SK-N-SH (cell line): ENCODE data around the gene IAH1. TPM values are rescaled to one million over a fixed set of nuclear protein-coding genes. Genes with fewer than 3 reads are reported as not detected.

Experiments
- CTCF ChIA-PET: fragments of 300-600, 350-600 bp; formaldehyde crosslinking; extraction: SDS; loops from one replicate; lab custom pipeline; 2021; lab: Yijun Ruan, JAX
- POLR2A ChIA-PET: fragments of 350-600 bp; sonication (Branson Sonifier 250); formaldehyde crosslinking; extraction: SDS; loops from one replicate; lab custom pipeline; 2020; ENCODE audit warnings: antibody characterized with exemption, inconsistent platforms; lab: Yijun Ruan, JAX
- DNase-seq: peaks from one replicate; pipeline ENCODE4 v3.0.0; 2012
- H2AFZ ChIP-seq: fragments of 200-600 bp; sonication (generic); 2 replicates; pipeline ENCODE4 v1.8.1; 2016; ENCODE audit warnings: antibody characterized with exemption, mild to moderate bottlenecking, low read depth
- H3F3A ChIP-seq: fragments of 200-600 bp; sonication (generic); replicated peaks from 2 replicates; pipeline ENCODE3; 2016; ENCODE audit warnings: antibody characterized with exemption, mild to moderate bottlenecking; ENCODE audit not compliant: insufficient read depth
- H3K27ac ChIP-seq, 2 experiments: fragments of 200-500 bp in 1 of 2; fragments of 200-600 bp in 1 of 2; sonication (Bioruptor generic) in 1 of 2; sonication (generic), shearing (Covaris generic) in 1 of 2; 2 replicates each; pipeline versions ENCODE4 v1.5.1 to v1.6.1; 2014 to 2016; ENCODE audit warnings: low read depth in 2 of 2, inconsistent platforms in 1 of 2, low read length in 1 of 2, mild to moderate bottlenecking in 1 of 2, mixed read lengths in 1 of 2
- H3K27me3 ChIP-seq: fragments of 200-600 bp; sonication (generic), shearing (Covaris generic); 2 replicates; pipeline ENCODE4 v1.6.1; 2016; ENCODE audit warnings: mixed run types; ENCODE audit not compliant: insufficient read depth
- H3K36me3 ChIP-seq, 2 experiments: fragments of 200-500 bp in 1 of 2; fragments of 200-600 bp in 1 of 2; sonication (Bioruptor generic) in 1 of 2; sonication (generic) in 1 of 2; replicated peaks in 1 of 2; 2 replicates each; pipeline versions ENCODE3 to v1.5.1; 2014 to 2016; ENCODE audit warnings: low read length in 1 of 2, mild to moderate bottlenecking in 1 of 2; ENCODE audit not compliant: insufficient read depth in 2 of 2, control insufficient read depth in 1 of 2
- H3K4me1 ChIP-seq, 2 experiments: fragments of 200-500 bp in 1 of 2; fragments of 200-600 bp in 1 of 2; sonication (Bioruptor generic) in 1 of 2; sonication (generic), shearing (Covaris generic) in 1 of 2; 2 replicates each; pipeline versions ENCODE4 v1.5.1 to v1.6.1; 2014 to 2016; ENCODE audit warnings: low read depth in 1 of 2, low read length in 1 of 2, mixed run types in 1 of 2; ENCODE audit not compliant: insufficient read depth in 2 of 2, control insufficient read depth in 1 of 2
- H3K4me2 ChIP-seq: fragments of 200-600 bp; sonication (generic), shearing (Covaris generic); 2 replicates; pipeline ENCODE4 v1.6.1; 2017; ENCODE audit warnings: mixed run types
- H3K4me3 ChIP-seq, 2 experiments: fragments of 200-500 bp in 1 of 2; fragments of 200-600 bp in 1 of 2; sonication (Bioruptor generic) in 1 of 2; sonication (generic), shearing (Covaris generic) in 1 of 2; 2 replicates each; pipeline versions ENCODE4 v1.5.1 to v1.8.1; 2014 to 2016; ENCODE audit warnings: low read depth in 2 of 2, inconsistent platforms in 1 of 2, low read length in 1 of 2, mild to moderate bottlenecking in 1 of 2, mixed read lengths in 1 of 2, moderate library complexity in 1 of 2
- H3K79me2 ChIP-seq: fragments of 200-600 bp; sonication (generic); 2 replicates; pipeline ENCODE4 v1.8.1; 2017; ENCODE audit warnings: mild to moderate bottlenecking; ENCODE audit not compliant: insufficient read depth
- H3K9ac ChIP-seq: fragments of 200-600 bp; sonication (generic); 2 replicates; pipeline ENCODE4 v1.6.1; 2017; ENCODE audit warnings: mixed run types
- H3K9me2 ChIP-seq: fragments of 200-600 bp; sonication (generic); 2 replicates; pipeline ENCODE4 v1.6.1; 2017; ENCODE audit warnings: mixed run types
- H3K9me3 ChIP-seq: fragments of 200-600 bp; sonication (generic); 2 replicates; pipeline ENCODE4 v1.6.1; 2017; ENCODE audit warnings: mixed run types, mild to moderate bottlenecking, moderate library complexity
- H4K20me1 ChIP-seq: fragments of 200-600 bp; sonication (generic); 2 replicates; pipeline ENCODE4 v1.6.1; 2017; ENCODE audit warnings: mild to moderate bottlenecking, mixed run types; ENCODE audit not compliant: insufficient read depth
- EZH2phosphoT487 ChIP-seq: fragments of 200-600 bp; sonication (generic); IDR thresholded peaks from 2 replicates; pipeline ENCODE4 v1.6.1; 2017; ENCODE audit warnings: low read depth, mixed run types, mild to moderate bottlenecking, antibody characterized with exemption, moderate library complexity, borderline replicate concordance
- FOXM1 ChIP-seq: IDR thresholded peaks from 2 replicates; pipeline ENCODE4 v1.4.0; 2012; ENCODE audit warnings: low read depth, mild to moderate bottlenecking
- MEF2A ChIP-seq: IDR thresholded peaks from 2 replicates; pipeline ENCODE4 v1.4.0; 2012; ENCODE audit warnings: low read depth, borderline replicate concordance
- TCF12 ChIP-seq: IDR thresholded peaks from 2 replicates; pipeline ENCODE4 v1.4.0; 2012
- WGBS: methylation state at CpG from one replicate; pipeline ENCODE4 v1.1.6; 2017; ENCODE audit warnings: low lambda C conversion rate; 5-methylcytosine and 5-hydroxymethylcytosine counted together
- polyA plus RNA-seq, 3 experiments: library from polyadenylated mRNA; depleted of rRNA; stranded (reverse); fragments of >200 nt; gene quantifications; 2 replicates each; pipeline ENCODE4 v1.2.3, GENCODE V29; 2012
- TF ChIP-seq, protein P1 (sequence below): IDR thresholded peaks from 2 replicates; pipeline ENCODE4; 2012
- TF ChIP-seq, protein P2 (sequence below): IDR thresholded peaks from 2 replicates; pipeline ENCODE4 v1.4.0; 2012; ENCODE audit warnings: low read depth

IAH1 gene
- polyA plus RNA-seq, 1 of the 3 experiments (the other 2 are of a cell fraction) = 115 TPM

DNA sequence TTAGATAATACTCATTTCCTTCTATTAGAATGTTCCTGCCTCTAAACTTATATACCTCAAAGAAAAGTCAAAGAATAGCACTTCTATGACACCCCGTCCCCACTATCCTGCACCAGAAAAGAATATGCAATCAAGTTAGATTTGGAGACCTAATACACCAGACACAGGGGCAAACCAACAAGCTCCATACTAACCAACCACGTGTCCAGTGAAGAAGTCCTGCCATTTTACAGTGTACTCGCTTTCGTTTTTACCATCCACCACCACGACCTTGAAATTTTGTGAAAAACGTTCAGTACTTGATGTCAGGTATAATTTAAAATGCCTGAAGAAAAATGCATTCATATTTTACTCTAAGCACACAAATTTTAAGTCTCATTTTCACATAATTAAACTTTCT is 62.2 kb downstream of the IAH1 start:
- H3K79me2 ChIP-seq = peaks cover 76% of the 10 kb centered on the region
- POLR2A ChIA-PET = interaction anchor here (0.5 kb wide), 1 partner anchor 203 kb away, joined by 3 read pairs; no protein-coding TSS in a partner anchor

DNA sequence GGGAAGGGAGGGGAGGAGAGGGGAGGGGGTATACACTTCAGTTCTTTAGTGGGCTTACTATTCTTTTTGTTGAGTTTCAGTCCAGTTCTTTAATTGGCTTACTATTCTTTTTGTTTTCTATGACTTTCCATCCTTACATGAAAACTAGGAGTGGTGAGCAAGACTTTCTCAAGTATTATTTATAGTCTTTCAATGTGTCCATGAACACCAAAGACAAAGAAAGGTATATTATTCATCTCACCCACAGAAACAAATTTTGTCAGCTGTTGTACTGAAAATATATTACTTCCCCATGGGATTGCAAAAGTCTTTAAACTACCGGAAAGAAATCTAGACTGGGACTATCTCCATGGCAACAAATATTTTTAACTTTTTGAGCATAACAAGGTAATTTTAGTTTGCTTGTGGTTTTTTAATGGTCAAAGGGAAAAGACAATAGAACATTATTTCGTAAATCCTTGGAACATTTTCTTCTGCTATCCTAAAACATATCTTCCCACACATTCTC is 63.7 kb downstream of the IAH1 start:
- H3K9ac ChIP-seq = peak overlapping the region; percentile 26; the same call in 1 of the 2 replicates
- H3K9me3 ChIP-seq = no peaks in the 10 kb centered on the region
- H3K27me3 ChIP-seq = no peaks in the 10 kb centered on the region
- ChIA-PET CTCF (interaction anchor here (0.7 to 1.2 kb wide), 2 partner anchors 32 to 772 kb away, joined by 3 read pairs; no protein-coding TSS in a partner anchor), POLR2A (no interaction called here)
- H3F3A ChIP-seq = peaks cover 9% of the 10 kb centered on the region
- peaks cover 26 to 51% of the 10 kb centered on the region in 2 experiments for H3K36me3 ChIP-seq
- no peak overlapping the region for H2AFZ ChIP-seq
- H3K79me2 ChIP-seq = peaks cover 82% of the 10 kb centered on the region
- no peaks in the 10 kb centered on the region for H3K9me2 ChIP-seq
- no peak for DNase-seq
- TF ChIP-seq, protein P1, sequence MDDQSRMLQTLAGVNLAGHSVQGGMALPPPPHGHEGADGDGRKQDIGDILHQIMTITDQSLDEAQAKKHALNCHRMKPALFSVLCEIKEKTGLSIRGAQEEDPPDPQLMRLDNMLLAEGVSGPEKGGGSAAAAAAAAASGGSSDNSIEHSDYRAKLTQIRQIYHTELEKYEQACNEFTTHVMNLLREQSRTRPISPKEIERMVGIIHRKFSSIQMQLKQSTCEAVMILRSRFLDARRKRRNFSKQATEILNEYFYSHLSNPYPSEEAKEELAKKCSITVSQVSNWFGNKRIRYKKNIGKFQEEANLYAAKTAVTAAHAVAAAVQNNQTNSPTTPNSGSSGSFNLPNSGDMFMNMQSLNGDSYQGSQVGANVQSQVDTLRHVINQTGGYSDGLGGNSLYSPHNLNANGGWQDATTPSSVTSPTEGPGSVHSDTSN = peak; percentile 15; the same call in 1 of the 2 replicates
- TF ChIP-seq FOXM1 = no peak
- WGBS = 29% methylated on average over 2 of the region's 2 CpGs
- no peak overlapping the region for H3K4me2 ChIP-seq
- no peak overlapping the region for H3K4me3 ChIP-seq
- H4K20me1 ChIP-seq = peaks cover 4% of the 10 kb centered on the region; the same call in 1 of the 2 replicates
- H3K4me1 ChIP-seq = peaks cover 0 to 12% of the 10 kb centered on the region in 2 experiments; a peak in 2 of 4 replicates
- H3K27ac ChIP-seq = peak overlapping the region; percentile 14 to 85; a peak in 3 of 4 replicates

More for the DNA sequence above, 62.2 kb downstream of the IAH1 start:
- Histone ChIP-seq H3K36me3 (peaks cover 23 to 56% of the 10 kb centered on the region in 2 experiments), H4K20me1 (no peaks in the 10 kb centered on the region), H3K9me3 (no peaks in the 10 kb centered on the region), H3K4me1 (peaks cover 0 to 12% of the 10 kb centered on the region in 2 experiments; a peak in 2 of 4 replicates), H3K4me2 (no peak overlapping the region), H3K9me2 (no peaks in the 10 kb centered on the region), H3F3A (peaks cover 9% of the 10 kb centered on the region), H2AFZ (no peak overlapping the region), H3K27ac (no peak overlapping the region), H3K4me3 (no peak overlapping the region), H3K27me3 (no peaks in the 10 kb centered on the region), H3K9ac (no peak overlapping the region)
- WGBS = 92% methylated on average over 6 of the region's 6 CpGs
- no peak for TF ChIP-seq TCF12
- no peak for TF ChIP-seq EZH2phosphoT487
- TF ChIP-seq, protein P2, sequence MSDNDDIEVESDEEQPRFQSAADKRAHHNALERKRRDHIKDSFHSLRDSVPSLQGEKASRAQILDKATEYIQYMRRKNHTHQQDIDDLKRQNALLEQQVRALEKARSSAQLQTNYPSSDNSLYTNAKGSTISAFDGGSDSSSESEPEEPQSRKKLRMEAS = no peak
- no peak for TF ChIP-seq MEF2A
- DNase-seq = no peak
- CTCF ChIA-PET = interaction anchor here (1.0 to 1.4 kb wide), 2 partner anchors 11 to 18 kb away, joined by 3 read pairs; no protein-coding TSS in a partner anchor

Other genes with a start within 250 kb of the IAH1 start
- 56.6 and 62.3 TPM in 2 replicates for gene ITGB1BP1, start 51.0 kb upstream of the IAH1 start, polyA plus RNA-seq (2012; rRNA removed)
- gene CPSF3, start 50.9 kb upstream of the IAH1 start, polyA plus RNA-seq (2012; rRNA removed) = 31.4 and 34.2 TPM in 2 replicates
- gene ADAM17, start 81.3 kb downstream of the IAH1 start, polyA plus RNA-seq (2012; rRNA removed) = 12.8 and 17.1 TPM in 2 replicates
- gene YWHAQ, start 156.4 kb downstream of the IAH1 start, polyA plus RNA-seq (2012; rRNA removed) = 235 and 240 TPM in 2 replicates